Renal pelvis (tissue), 4 donors: ENCODE data around the gene BBLN. TPM values are rescaled to one million over a fixed set of nuclear protein-coding genes. Genes with fewer than 3 reads are reported as not detected.

ENCODE experiments used
- DNase-seq: peaks from one replicate; pipeline ENCODE4 v3.0.0-alpha.2; 2013
- polyA plus RNA-seq, 3 donors: library from polyadenylated mRNA; unstranded; fragments of 120-200 nt; gene quantifications; one replicate each; pipeline ENCODE4 v1.2.1, GENCODE V29; 2013; ENCODE audit not compliant: insufficient read length in 3 of 3

The BBLN gene
- polyA plus RNA-seq, 3 donors: 51.7 to 63.7 (median 61.9) TPM

DNA sequence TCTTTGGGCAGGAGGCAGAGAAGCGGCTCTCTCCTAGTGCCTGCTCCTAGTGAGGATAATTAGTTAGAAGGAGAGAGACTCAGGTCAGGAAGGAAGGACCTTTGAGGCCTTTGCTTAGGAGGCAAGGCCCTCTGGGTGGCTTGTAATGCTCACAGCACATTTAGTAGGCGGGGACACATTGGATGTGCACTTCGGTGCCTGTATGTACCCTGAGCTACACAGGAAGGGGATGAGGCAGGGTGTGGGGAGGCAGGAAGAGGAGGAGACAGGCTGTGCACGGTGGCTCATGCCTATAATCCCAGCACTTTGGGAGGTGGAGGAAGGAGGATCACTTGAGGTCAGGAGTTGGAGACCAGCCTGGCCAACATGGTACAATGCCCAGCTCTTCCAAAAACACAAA lies 18.0 kb upstream of the BBLN start:
- no peak for DNase-seq

DNA sequence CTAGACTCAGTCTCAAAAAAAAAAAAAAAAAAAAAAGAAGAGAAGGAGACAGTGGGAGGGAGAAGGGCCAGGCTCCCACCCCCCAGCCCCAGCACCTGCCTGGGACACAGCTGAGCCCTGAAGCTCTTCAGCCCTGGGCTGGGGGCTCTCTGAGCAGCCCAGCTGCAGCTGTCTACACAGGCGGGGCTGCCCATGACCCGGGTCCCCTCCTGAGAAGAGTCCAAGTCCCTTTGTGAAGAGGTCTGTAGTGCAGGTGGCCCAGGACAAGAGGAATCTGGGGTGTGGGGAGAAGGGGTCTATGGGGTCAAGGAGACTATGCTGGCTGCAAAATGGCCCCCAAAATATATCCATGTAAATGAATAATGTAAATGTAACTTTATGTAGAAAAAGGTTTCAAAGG lies 17.5 kb upstream of the BBLN start:
- DNase-seq: no peak

DNA sequence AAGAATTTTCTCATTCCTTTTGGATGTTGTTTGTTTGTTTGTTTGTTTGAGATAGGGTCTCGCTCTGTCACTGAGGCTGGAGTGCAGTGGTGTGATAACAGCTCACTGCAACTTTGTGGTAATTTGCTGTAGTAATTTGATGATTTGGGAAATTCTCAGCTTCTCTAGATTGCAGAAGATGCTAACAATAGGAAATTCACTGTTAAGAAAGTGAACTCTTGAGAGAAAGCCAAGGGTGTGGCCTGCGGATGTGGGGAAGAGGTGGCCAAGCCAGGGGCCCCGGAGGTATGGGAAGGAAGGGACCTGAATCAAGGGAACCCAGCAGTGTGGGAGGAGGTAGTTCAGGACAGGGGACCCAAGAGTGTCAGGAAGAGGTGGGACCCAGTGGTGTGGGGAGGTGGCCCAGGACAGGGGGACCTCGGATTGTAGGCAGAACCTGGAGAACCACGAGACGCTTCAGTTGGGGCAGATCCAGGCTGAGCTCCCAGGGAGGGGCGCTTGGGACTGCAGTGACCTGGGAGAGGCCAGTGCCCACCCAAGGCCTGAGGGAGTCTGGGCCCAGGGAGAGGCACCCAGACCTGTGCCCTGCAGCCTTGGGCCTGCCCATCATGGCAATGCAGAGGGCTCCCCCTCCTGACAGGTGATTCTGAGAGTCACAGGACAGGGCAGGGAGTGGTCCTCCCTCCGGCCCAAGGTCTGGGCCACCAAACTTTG lies 16.4 kb upstream of the BBLN start:
- DNase-seq: no peak

DNA sequence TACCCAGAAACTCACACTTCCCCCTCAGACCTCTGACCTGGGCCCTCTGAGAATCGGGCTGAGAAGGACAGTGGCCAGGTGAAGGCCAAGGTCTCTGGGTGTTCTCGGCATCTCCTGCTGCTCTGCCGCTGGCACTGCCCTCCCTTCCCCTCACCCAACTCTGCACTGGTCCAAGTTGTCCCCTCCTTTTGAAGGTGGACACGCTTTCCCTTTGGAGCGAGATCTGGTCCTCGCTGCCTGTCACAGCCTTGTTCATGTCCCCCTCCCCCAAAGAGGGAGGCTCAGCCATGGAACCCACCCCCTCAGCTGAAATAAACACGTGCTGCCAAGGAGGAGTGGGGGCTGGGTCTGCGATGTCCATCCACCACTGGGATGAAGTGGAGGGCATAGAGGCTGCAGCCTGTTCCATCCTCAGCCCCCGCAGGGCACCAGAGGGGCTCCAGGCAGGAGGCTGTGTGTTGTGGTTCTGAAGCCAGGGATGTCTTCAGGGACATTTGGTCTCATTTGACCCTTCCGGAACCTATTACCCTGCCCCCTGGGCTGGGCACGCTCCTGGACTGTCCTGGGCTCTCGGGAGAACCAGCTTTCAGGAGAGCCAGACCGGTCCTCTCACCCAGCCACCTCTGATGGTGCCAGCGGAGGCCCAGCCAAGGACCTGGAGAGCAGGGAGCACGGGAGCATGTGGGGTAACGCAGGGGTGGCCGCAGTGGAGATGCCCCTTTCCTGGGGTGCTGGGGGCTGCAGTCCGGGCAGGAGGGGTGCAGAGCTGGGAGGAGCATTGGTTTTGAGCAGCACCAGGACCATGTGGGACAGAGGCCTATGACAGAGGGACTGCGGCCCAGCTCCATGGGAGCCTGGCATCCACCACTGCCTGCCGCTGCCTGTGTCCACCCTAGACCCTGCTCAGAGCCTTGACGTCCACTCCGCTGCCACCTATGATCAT lies 15.6 kb upstream of the BBLN start:
- no peak for DNase-seq

DNA sequence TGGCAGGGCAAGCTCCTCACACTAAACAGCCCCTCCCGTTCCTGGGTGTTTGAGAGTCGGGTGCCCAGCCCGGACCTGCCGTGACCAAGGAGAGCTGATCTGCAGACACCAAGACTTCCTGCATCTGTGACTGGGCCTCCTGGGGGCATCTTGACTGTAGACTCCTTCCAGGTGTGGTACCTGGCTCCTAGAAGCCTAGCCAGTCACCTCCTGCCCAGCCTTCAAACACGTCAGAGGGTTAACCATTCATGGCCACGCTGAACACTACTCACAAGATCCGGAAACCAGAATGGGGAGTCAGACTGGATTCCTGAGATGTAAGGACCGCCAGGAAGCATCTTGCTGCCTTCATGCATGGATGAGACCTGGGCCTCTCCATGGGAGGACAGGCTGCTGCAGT lies 14.5 kb upstream of the BBLN start:
- DNase-seq: peak; percentile 61

DNA sequence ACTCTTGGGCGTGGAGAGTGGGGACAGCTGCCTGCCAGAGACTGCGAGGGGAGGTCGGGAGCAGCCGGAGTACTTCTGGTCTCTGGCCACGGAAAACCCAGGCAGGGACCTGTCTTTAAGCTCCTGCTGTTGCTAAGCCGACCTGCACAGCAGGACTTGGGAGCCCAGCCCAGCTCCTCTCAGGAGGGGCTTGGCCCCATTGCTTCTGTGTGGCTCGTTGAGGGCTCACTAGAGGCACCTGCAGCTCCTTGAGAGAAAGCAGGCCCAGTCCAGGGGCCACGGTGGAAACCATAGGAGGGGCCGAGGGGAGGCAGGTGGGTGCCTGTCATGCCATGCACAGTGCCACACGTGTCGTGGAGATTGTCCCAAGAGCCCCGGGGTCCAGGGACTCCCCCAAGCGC lies 14.1 kb upstream of the BBLN start:
- no peak for DNase-seq

DNA sequence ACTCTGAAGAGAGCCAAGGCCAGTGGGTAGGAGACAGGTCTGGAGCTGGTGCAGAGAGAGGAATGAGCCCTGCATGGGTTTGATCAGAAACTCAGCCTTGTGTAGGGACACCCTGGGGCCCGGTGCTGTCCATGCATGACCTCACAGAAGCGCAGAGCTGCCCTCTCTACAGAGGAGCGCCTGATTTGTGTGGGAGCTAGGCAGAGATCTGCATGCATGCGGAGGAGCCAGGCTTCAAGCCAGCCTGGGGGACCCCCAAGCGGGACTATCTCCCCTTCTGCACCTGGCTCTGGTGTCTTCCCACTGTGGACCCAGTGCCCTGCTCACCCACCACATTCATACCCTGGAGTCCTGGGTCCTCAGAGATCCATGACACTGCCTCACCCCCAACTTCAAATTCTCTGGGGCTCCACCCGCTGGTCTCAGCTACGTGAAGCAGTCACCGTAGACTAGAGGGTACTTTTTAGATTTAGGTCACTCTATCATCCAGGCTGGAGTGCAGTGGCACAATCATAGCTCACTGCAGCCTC lies 13.4 kb upstream of the BBLN start:
- no peak for DNase-seq

DNA sequence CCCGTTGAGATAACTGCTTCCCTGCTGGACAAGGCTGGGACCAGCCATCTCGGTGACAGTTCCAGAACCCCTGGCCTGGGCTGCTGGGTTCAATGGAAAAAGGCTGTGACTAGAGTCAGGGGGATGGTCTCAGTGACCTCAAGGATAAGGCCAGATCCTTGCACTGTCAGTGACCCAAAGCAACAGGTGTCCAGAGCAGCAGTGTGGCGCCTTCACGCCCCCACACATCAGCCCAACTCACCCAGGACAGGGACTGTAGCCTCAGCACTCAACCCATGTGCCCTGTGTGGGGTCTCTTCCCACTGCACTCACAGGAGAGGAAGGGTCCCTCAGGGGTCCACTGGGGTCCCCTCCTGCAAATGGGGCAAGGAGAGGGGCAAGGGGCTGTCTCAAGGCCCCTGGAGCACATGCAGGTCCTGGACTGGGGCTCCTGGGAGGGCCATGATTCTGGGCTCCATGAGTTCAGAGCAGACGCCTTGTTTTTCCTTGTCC lies 11.5 kb upstream of the BBLN start:
- no peak for DNase-seq

DNA sequence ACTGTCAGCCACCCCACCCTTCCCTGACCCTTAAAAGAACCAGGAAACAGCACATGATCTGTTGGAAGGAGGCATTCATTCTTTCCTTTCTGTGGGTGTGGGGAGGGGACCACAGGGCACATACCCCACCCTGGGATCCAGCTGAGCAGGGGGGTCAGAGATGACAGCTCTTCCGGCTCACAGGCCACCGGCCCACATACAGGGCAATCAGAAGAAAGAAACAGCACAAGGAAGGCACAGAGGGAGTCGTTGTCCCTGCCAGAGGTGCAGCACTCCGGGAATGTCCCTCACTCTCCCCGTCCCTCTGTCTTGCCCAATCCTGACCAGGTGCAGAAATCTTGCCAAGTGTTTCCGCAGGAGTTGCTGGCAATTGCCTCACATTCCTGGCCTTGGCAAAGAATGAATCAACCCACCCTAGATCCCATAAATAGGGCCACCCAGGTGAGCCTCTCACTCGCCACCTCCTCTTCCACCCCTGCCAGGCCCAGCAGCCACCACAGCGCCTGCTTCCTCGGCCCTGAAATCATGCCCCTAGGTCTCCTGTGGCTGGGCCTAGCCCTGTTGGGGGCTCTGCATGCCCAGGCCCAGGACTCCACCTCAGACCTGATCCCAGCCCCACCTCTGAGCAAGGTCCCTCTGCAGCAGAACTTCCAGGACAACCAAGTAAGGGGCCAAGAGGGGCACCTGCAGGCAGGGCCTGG lies 10.9 kb upstream of the BBLN start, which contains the start of gene LCN2:
LCN2 (plus strand) TSS at position 453 of the 701 bp plus-strand sequence; CDS start at position 526, 73 bp downstream.
- DNase-seq: no peak

DNA sequence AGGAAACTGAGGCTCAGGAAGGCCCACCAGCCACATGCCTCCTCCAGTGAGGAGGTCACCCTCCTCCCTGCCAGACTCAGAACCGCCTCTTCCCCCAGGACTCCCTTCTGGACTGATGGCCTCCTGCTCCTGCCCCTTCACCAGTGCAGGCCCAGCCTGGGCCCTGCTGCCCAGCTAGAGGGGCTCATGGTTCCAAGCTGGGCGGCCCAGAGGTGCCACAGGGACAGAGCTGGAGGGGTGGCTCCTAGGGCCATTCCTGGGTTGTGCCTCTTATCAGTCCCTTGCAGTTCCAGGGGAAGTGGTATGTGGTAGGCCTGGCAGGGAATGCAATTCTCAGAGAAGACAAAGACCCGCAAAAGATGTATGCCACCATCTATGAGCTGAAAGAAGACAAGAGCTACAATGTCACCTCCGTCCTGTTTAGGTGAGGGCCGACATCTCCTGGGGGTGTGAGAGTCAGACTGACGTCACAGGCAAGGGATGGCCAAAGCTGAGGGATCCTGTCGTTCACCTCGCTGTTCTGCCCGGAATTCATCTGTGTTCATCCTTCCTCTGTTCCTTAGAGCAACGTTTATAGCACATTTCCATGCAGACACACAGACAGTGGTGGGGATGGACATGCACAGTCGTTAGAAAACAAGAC lies 10.0 kb upstream of the BBLN start:
- DNase-seq: no peak

DNA sequence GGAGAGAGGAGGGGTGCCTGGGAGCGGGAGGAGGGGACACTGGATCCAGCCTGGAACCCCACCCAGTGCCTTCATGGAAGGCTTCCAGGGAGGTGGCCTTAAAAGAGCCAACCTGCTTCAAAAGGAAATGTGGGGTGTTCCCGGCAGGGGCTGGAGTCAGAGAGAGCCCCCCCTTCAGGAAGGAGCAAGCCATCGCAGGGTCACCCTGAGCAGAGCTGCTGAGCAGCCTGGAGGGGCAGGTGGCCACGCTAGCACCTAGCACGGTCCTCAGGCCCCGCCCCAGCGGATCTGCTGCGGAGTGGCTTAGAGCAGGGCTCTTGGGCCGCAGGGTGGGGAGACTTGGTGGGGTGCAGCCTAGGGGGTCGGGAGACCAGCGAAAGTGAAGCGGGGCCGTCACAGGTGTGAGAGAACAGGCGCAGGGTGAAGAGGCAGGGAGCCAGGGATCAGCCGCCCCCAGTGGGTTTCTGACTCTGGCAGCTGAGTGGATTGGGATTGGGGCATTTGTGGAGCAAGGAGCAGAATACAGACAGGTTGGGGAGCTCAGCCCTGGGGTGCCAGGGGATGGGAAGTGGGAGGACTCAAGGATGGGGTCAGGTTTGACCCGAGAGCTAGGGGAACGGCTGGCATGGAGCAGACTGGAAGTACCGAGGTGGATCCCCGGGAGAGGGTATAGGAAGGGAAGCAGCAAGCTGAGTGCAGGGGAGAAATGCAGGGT lies 9.3 kb upstream of the BBLN start:
- DNase-seq: no peak

DNA sequence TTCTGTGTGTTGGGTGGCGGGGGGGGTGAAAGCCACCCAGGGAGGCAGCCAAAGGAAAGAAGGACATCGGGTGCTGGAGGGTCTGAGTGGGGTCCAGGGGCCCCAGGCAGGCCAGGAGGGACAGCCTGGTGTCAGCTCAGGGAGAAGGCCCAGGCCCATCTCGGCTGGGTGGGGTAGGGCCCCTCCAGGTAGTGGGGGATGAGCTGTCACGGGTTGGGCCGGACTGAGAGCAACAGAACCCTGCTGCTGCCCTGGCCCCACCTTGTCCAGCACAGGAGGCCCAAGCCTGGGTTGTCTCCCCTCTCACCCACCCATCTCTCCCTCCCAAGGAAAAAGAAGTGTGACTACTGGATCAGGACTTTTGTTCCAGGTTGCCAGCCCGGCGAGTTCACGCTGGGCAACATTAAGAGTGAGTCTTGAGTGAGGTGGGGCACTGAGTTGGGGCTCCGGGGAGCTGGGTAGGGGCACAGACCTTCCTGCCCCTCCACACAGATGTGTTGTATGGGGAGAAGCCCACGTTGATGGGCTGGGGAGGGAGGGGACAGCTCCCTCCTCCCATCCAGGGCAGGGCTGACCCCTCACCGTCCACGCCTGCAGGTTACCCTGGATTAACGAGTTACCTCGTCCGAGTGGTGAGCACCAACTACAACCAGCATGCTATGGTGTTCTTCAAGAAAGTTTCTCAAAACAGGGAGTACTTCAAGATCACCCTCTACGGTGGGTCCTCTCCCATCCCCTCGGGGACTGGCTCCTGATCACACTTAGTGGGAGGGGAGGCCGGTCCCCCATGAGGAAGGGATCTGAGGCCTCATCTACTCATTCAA lies 8.5 kb upstream of the BBLN start:
- no peak for DNase-seq

DNA sequence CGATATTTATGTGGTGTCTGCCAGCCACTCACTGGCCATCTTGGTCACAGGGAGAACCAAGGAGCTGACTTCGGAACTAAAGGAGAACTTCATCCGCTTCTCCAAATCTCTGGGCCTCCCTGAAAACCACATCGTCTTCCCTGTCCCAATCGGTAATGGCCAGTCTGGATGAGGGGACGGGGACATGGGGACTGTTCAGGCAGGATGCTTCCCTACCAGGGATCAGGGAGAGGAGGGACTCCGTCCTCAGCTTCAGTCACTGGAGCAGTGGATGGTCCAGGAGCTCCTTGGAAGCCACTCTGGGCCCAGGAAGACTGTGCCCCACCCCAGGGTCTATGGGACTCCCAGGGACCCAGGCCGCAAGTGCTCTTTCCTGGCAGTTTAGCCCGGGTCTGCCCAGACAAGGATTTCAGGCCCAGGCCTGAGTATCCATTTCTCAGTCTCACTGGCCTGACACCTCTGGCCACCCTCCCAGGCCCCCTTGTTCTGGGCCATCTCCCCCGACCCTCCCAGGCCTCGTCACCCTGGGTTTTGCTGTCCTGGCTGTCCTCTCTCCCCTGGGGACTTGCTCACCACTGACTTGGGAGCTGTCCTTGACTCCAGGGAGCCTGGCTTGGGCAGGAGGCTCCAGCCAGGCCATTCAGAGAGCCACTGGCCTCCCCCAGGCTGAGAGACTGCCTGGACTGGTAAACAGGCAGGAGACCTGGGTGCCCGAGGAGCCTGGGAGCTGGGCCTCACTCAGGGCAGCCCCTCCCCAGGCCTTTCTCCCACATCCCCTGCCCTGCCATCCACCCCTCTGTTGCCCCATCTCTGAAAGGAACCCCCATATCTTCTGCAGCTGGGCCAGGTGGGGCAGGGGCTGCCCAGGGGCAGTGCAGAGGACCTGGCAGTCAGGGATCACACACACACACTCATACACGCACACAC lies 7.7 kb upstream of the BBLN start:
- no peak for DNase-seq

DNA sequence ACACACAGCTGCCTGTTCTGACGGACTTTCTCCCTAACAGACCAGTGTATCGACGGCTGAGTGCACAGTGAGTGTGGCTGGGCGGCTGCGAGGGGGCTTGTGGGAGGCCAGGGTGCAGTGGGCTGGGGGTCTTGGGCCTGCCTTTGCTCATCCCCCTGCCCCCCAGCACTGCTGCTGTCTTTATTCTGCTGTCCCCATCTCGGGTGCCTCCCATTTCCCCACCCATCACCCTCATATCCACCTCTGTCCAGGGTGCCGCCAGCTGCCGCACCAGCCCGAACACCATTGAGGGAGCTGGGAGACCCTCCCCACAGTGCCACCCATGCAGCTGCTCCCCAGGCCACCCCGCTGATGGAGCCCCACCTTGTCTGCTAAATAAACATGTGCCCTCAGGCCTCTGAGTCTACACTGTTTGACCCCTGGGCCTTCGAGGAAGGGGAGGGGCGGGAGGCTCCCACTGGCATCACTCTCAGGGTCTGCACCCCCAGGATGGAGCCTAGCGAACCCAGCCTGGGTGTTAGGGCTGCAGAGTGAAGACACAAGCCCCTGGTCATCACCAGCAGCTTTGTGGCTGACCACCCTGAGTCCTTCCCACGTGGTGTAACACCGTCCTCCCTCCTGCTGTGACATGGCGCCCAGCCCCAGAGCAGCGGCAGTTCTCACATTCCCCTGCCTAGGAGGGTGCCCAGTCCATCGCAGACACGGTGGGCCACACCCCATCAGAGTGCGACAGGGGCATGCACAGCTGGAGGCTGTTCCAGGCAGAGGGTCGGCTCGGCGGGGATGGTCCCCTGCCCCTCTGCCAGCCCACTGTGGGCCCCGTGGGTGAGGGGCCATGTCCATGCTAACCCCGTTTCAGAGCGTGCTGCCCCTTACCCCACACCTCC lies 6.8 kb upstream of the BBLN start:
- no peak for DNase-seq

DNA sequence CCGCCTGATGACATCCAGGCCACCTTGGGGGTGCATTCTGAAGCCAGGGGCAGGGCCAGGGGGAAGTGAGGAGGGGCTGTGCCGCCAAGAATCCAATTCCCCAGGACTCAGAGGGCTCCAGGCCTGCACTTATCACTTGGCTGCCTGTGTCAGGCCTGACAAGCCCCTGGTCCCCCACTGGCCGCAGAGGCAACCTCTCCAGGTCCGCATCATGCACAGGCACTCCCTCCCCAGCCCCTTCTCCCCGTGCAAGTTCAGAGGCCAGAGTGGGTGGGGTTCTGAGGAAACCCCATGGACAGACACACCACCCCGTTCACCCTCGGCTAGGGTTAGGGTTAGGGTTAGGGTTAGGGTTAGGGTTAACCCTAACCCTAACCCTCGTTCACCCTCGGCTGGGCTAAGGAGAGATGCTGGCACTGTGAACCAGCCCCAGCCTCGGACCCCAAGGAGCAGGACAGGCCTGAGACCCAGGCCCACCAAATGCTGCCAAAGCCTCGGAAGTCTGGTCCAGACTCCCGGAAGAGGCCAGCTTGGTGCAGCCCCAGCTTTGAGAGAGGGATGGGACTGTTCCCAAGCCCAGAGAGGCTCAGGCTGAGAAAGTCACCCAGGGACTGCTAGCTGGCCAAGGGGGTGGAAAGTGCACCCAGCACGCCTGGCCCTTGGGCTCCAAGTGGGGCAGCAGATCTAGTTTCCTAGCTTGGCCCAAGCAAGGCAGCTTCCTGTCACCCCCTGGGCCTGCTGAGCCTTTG lies 5.9 kb upstream of the BBLN start:
- DNase-seq: no peak

DNA sequence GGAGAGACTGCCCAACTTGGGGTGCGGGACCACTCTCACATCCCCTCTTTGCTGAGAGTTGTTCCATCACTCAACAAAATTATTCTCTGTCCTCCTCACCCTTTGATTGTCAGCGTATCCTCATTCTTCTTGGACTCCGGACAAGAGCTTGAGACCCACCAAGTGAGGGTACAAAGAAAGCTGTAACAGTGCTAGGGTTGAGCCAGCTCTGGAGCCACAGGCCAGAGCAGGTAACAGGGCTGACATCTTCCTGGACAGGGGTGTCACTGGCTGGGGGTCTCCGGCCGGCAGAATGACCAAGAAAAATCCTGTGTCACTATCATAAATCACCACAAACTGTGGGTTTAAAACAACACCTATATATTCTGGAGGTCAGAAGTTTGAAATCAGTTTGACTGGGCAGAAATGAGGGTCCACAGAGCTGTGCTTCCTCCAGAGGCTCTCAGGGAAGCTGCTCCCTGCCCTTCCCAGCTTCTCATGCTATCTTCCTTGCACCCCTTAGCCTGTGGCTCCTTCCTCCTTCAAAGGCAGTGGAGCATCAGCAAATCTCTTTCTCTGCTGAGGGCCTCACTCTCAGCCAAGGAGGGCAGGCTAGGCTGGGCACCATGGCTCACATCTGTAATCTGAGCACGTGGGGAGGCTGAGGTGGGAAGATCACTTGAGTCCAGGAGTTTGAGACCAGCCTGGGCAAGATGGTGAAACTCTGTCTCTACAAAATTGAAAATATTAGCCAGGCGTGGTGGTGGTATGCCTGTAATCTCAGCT lies 4.1 kb upstream of the BBLN start:
- no peak for DNase-seq
